ENCODE results near the gene LONRF2. TPM values are rescaled to one million over a fixed set of nuclear protein-coding genes. Genes with fewer than 3 reads are reported as not detected.
A peak's percentile ranks its signal among the peaks of the same experiment; 100 is the strongest.
"Not testable (repeated sequence)": the region's sequence is repeated elsewhere in the genome, so short reads cannot be mapped to it uniquely, and the experiment has no call there.

LONRF2 gene
- total RNA-seq, 1 donor from 2014 or later, result 3.4 TPM

DNA sequence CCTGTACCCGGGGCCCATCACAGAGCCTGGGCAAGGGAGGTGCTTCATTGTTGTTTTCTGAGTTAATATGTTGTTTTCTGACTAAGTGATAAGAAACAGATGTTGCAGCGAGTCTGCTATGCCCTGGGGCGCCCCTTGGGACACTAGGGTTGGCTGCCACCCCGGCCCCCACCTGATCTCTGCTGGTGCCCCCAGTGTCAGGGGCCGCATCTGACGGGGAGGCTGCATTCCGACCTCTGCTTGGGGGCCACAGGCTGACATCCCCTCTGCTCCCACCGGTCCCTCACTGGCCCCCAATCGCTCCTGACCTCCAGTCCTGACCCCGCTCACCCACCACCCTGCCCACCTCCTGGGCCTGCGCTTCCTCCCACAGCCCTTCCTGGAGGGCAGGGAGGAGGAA lies 65.9 kb downstream of the LONRF2 start:
- no peak for DNase-seq (ENCODE audit: low spot score)

DNA sequence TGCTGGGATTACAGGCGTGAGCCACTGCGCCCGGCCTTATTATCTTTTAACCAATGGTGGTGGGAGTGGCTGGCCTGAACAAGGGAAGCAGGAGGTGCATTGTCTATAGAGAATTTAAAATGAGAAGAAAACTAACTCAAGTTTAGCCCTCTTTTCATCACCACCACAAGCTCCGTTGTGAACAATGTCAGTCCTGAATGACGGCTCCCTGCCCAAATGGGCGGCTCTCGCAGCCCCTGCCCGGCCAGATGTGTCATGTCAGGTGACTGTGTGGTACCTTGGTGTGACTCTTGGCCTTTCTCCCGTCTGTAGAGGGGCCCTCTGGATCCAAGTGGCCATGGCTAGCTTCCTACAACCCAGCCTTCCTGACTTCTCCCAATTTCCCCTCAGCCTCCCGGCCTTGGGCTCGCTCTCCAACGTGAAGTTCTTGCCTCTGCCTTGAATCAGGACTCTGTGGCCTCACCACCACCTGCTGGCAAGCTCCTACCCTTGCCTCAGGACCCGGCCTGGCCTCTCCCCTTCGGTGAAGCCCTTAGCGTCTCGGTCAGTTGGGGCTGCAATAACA lies 67.6 kb downstream of the LONRF2 start:
- no peak for DNase-seq (ENCODE audit: low spot score)

DNA sequence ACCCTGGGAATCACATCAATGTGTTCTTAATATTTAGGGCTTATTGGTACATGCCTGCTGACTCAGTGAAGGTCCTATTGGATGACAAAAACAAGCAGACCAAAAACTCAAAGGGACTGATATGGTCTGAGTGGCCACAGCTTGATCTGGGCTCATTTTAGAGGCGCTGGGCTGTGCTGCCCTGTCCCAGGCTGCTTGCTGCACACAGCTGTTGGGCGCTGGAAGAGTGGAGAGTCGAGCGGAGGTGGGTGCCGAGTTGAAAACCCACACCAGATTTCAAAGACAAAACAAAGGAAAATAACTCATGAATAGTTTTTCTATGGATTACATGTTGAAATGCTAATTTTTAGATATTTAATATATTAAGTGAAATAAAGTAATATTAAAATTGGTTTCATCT lies 68.5 kb downstream of the LONRF2 start:
- DNase-seq (ENCODE audit: low spot score), result no peak

DNA sequence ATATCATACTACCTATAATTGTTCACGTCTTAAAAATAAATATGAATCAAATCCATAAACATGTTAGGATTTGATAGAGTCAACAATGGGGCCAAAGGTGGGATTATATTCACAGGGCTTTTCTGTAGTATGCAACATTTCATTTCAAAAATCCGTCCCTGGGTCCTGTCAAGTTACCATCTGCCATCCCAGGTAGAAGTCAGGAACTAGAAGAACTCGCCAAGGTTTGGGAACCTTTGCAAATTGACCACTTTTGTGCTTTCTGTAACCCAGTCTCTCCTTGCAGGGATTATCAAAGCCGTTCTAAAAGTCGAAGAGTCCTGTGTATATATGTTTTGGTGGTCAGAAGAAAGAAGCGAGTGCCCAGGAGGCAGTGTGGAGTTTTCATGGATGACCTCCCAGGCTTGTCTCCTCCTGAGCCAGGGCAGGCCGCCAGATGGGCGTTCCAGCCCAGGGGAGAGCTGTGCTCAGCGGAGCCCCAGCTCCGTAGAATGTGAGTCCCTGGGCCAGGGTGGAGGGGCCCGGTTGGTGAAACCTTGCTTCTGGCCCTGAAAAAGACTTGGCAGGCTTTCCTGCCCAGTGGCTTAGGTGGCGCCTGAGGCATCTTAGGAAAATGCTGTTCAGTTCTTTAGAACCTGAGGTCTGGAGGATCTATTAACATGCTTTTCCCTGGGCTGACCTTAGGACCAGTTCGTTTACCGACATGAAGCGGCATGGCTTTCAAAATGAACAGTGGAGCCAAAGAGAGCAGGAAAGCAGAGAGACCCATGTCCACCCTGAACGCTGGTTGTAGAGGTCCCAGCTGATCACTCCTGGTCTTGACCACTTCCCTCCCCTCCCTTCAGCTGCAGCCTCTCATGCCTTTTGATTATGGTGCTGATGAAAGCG lies 69.2 kb downstream of the LONRF2 start:
- no peak for DNase-seq (ENCODE audit: low spot score)

DNA sequence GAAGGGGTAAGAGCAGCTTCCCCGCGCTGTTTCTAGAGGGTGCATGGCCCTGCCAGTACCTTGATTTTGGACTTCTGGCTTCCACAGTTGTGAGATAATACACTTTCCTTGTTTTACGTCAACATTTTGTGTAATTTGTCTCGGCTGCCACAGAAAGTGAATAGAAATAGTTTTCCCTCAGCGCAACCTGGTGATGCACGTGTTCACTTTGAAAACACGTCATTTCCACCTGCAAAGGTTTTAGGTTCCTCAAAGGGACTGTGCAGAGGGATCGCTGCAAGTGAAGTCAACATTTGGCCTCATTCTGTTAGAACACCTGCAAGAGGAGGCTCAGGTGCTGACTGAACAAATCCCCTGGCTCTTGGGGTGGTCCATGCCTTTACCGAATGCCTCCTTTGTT lies 71.7 kb downstream of the LONRF2 start:
- DNase-seq (ENCODE audit: low spot score), result no peak

DNA sequence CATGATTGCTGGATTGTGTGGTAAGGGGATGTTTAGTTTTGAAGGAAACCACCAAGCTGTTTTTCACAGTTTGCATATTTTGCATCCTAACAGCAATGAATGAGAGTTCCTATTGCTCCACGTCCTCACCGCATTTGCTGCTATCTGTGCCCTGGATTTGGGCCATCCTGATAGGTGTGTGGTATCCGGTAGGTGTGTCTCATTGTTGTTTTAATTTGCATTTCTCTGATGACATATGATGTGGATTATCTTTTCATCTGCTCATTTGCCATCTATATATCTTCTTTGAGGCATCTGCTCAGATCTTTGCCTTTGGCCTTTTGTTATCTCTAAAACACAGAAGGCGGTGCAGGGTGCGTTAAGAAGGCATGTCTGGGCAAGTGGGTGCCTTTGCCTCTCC lies 73.3 kb downstream of the LONRF2 start:
- no peak for DNase-seq (ENCODE audit: low spot score)

DNA sequence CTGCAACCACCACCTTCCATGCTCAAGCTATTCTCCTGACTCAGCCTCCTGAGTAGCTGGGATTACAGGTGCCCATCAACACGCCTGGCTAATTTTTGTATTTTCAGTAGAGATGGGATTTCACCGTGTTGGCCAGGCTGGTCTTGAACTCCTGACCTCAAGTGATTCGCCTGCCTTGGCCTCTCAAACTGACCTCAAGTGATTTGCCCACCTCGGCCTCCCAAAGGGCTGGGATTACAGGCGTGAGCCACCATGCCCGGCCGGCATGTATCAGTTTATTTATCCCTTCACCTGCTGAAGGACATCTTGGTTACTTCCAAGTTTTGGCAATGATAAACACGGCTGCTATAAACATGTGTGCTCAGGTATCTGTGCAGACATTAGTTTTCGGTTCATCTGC lies 73.7 kb downstream of the LONRF2 start:
- not testable (repeated sequence) for DNase-seq (ENCODE audit: low spot score)

DNA sequence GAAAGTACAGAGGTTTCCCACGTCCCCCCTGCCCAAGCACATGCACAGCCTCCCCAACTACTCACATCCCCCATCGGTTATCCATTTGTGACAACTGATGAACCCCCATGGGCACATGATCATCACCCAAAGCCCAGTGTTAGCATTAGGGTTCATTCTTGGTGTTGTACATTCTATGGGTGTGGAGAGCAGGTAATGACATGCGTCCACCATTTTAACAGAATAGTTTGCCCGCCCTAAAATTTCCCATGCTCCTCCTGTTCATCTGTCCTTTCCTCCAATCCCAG lies 74.3 kb downstream of the LONRF2 start:
- no peak for DNase-seq (ENCODE audit: low spot score)

DNA sequence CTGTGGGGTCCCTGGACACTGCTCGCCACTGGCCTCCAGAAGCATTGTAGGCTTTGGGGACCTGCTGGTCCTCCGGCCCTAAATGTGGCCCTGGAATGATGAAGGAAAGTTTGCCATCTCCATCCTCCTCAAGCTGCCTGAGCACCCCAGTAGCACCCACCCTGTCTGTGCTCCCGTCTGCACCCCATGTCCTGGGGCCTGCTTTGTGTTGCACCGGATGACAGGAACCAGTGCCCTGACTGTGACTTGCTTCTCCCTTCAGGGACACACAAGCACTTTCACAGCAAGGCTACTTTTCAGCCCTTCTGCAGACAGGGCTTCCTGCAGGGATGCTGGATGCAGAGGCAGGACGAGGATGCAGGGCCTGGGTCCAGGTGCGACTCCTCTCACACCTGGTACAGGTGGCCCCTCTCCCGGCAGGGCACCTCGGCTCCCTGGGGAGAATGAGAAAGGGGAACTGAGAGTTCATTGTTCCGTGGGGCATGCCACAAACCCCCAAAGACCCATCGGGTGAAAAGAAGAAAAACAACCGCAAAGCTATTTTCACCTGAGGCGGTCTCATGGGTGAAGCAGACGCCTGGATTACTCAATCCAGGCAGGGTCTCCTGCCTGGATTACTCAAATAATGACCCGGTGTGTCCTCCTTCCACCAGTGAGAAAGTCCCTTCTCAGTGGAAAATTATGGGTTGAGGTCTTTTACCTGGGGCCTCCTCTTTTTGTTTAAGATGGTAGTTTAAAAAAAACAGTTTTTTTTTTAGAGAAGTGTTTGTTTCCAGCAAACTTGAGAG lies 74.9 kb downstream of the LONRF2 start:
- no peak for DNase-seq (ENCODE audit: low spot score)

DNA sequence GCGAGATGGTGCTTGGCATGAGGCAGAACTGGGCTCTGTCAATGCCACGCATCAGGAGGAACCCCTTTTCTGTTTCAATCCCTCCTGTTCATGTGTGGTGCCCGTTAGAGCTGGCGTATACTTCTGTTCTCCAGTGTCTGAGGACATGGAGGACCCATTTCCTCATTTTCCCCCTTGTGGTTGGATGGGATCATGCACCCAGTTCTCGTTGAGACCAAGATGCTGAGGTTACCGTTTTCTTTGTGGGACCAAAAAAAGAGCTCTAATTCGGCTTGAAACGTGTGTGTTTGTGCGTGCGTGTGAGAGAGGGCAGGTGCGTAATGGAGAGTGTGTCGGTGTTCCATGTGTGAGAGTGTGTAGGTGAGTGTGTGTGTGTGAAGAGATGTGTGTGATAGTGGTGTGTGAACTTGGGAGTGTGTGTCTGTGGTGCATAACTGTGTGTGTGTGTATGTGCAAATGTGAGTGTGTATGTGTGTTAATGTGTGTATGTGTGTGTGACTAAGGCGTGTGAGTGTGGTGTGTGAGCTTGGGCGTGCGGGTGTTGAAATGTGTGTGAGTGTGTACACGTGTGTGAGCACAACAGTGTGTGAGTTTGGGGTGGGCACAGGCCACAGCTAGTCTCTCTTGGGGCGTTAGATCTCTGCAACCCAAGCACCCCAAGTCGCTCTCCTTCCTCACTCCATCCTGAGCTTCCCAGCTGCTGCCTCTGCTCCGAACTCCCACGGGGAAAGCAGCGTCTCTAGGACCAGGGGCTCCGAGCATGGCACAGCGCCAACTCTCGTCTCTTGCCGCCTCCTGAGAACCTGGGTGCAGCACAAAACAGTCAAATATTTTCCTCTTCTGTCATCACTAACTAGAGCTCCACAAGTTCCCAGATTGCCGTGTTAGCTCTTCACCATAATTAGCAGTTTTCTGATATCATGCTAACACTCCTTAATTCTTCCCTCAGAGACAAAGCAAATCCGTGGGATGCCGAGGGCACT lies 75.8 kb downstream of the LONRF2 start:
- DNase-seq (ENCODE audit: low spot score), result no peak

DNA sequence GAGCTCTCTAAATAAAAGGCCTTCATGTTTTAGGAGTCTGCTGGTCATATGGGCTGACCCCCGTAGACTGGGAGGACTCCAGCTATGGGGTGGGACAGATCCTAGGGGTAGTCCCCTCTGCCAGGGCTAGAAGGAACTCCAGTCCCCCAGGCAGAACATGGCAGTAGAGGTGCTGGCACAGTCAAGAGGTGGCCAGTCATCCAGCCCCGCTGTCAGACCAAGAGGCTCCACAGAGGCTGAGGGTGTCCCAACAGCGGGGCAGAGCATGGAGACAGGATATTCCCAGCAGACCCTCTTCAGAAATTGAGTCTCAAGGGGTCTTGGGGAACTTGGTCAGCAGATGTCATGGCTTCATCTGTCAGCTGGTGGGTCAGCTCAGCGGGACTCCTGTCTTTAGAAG lies 76.6 kb downstream of the LONRF2 start:
- no peak for DNase-seq (ENCODE audit: low spot score)

DNA sequence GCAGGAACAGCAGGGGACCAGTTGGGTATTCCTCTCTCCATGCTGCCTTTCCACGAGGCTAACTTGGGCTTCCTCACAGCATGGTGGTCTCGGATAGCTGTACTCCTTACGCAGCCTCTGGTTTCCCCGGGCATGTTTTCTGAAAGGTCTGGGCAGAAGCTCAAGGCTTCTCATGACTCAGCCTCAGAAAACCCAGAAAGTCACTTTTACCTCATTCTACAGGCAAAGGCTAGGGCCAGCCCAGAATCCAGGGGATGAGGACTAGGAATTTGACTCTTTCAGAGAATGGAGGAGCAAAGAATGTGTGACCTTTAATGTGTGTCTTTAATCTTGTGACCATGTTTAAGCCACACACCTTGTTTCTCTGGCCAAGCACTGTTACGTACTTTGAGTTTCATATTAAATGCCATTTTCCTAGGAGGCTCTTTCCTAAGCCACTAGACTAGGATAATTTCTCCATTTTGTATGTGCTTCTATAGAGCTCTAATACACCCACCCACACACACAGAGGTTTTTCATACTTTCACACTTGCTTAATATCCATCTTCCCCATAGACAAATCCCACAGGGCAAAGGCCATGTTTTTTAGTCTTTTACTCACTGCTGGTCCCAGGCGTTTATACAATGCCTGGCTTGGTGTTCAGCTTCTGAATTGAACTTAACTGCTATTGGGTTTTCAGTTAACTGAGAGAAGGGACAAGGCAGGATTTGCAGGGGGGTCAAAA lies 77.3 kb downstream of the LONRF2 start:
- DNase-seq (ENCODE audit: low spot score), result no peak

DNA sequence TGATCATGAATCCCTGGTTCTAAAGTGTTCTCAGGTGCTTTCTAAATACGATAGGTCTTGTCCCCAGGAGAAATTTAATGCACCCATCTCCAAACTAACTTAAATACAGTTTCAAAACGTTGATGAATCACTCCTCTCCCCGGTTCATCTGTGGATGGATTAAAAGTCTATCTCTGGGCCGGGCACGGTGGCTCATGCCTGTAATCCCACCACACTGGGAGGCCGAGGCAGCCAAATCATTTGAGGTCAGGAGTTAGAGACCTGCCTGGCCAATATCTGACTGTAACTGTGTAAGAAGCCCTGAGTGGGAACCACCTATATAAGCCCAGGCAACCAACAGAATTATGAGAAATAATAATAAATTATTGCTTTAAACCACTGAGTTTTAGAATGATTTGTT lies 78.7 kb downstream of the LONRF2 start:
- no peak for DNase-seq (ENCODE audit: low spot score)

DNA sequence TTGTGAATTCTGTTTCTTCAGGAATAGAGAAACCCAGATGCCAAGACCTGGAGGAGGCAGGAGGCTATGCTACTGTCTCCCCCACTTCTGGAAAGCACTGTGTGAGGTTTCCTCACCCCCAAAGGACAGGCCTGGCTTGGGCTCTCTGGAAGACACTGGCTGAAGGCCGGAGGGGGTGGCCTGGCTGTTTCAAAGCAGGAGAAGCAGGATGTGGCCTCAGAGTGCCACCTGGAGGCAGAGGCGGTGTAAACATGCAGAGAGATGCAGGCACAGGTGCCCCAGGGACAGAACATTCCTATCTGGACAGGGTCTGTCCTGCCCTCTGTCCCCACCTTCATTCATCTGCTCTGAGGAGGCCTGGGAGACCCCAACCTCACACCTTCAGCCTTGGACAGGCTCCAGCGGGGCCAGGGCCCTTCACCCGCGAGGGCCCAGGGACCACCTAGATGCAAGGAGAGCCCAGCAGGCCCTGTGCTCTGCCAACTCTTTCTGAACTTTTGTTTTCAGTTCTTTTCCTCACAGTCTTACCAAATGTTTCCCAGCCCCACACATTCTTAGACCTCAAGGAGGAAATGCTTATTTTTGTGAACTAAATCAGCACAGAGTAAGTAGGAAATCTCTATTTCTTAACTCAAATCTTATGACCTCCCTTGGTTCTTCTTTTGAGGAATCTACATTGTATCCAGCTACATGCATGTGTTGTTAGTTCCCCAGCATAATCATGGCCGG lies 79.2 kb downstream of the LONRF2 start:
- DNase-seq (ENCODE audit: low spot score), result peak; percentile 55

DNA sequence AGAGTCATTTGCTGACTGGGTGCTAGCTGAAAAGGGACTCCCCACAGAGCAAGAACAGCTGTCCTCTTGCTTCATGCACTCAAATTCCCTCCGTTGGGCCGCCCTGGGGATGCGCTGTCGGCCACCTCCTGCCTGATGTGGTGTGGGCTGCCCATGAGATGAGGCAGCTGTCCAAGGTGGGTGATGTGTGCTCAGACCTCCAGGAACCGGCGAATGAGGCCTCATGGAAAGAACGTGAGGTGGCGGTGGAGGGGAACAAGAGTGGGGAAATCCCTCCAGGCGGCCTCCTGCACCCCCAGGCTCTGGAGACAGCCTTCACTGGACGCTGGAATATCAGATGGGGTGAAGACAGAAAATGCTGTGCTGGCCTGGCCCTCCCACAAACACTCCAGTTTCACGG lies 79.8 kb downstream of the LONRF2 start:
- DNase-seq (ENCODE audit: low spot score), result no peak

DNA sequence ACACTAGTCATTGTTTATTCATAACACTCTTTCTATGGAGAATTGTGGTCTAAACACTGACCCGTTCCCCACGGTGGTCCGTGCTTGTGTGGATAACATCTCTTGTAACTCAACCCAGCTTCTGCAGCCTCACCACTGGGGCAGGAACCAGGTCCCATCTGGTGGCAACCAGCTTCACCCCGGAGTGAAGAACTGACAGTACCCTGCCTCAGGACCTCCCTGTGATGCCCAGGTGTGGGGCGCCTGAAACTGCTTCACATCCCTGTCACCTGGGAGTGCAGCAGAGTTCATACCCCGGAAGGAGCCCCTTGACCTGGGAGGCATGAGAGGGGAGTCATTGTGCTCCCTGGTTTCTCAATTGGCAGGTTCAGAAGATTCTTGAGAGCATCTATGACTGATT lies 81.1 kb downstream of the LONRF2 start:
- no peak for DNase-seq (ENCODE audit: low spot score)

DNA sequence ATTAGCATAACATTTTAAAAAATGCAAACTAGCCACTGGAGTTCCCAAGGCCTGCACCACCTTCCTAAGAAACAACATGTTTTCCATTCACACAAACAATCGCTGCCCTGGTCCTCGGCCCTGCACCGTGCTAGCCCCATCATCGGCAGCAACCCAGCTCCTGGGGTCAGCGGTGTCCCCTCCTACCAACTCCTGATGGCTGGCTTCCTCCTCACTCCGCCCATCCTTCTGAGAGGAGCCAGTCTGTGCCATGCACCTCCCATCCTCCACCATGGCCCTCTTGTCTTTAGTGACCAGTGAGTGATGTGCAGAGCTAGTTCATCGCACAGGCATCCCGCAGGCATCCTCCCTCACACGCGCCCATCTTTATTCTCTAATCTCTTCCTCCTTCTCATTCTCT lies 81.9 kb downstream of the LONRF2 start:
- DNase-seq (ENCODE audit: low spot score), result no peak

DNA sequence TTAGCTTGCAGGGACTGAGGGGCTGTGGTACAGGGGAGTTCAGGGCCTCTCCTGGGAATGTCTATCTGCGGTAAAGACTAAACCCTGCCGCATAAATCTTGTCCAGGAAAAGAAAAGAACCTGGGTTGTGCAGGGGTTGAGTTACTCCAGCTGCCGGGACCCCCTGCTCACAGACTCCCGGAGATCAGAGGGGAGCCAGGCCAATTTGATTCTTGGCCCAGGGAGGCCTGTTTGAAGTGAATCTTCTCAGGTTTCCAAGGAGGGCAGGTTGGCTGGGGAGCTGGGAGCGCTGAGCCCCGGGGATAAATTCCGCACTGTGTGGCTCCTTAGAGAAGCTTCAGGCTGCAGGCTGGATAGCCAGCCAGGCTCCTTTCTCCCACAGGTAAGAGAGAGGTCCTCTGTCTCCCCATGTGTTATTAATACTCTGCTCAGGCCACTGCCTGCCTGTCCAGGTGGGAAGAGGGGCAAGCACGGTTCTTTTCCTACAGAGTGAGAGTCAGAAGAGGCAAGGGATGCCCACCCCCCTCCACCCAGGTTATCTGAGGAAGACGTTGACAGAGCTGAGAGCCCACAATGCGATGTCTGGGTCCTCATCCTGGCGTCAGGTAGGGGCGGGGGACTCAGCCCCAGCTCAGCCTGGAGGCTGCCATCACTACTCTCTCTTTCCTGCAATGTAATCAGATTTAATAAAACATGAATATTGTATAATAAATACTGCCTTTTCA lies 82.7 kb downstream of the LONRF2 start:
- DNase-seq (ENCODE audit: low spot score), result no peak

DNA sequence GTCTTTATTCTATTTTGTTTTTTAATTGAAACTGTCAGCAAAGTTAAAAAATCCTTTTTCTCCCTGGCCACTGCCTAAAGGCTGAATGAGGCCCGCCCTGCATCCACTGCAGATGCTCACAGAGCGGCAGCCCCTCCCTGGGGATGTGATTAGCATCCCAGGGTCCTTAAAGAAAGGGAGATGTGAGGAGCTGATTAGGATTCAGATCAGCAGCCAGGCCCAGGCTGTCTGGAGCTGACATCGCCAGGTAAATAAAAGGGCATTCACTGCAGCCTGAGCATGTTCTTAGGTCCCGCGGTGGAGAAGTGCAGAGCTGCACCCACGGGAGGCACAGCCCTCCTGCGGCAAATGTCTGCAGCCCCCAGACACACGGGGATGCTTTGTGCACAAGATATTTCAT lies 83.8 kb downstream of the LONRF2 start:
- no peak for DNase-seq (ENCODE audit: low spot score)

DNA sequence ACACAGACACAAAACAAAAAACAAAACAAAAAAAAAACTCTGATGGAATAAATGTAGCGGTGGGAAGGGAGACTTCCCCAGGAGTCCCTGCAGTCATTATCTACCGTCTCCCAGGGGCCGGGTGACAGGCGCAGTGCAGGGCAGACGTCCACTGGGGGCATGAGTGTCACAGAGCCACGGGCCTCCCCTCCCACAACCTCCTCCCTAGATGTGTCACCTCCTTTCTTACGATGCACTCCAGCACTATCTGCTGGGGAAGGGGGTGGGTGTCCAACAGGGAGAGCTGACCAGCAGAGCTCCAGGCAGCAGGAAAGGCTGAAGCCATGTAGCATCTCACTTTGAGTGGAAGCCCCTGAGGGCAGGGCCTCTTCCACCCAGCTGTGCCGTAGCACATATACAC lies 84.5 kb downstream of the LONRF2 start:
- DNase-seq (ENCODE audit: low spot score), result no peak

All from umbilical cord (tissue), 2 donors.